HFFc6 (cell line): ENCODE data around the gene EPHA10. TPM values are rescaled to one million over a fixed set of nuclear protein-coding genes. Genes with fewer than 3 reads are reported as not detected.

Experiments used
- DNase-seq: peaks from one replicate; pipeline ENCODE4 v3.0.0-alpha.2; 2018
- H3K27ac Mint-ChIP-seq: 2 replicates; pipeline ENCODE4 v1.8.0; 2020; ENCODE audit warnings: mild to moderate bottlenecking, mixed read lengths
- H3K27me3 Mint-ChIP-seq: 2 replicates; pipeline ENCODE4 v1.8.0; 2021; ENCODE audit warnings: mild to moderate bottlenecking, moderate library complexity, mixed read lengths; ENCODE audit not compliant: insufficient read depth
- H3K36me3 Mint-ChIP-seq: 2 replicates; pipeline ENCODE4 v1.8.0; 2021; ENCODE audit warnings: low read depth, mixed read lengths
- H3K4me1 Mint-ChIP-seq: 2 replicates; pipeline ENCODE4 v1.8.0; 2020; ENCODE audit warnings: low read depth, mixed read lengths
- H3K4me3 Mint-ChIP-seq: 2 replicates; pipeline ENCODE4 v1.8.0; 2020; ENCODE audit warnings: mild to moderate bottlenecking, moderate library complexity, mixed read lengths
- H3K9me3 Mint-ChIP-seq: 2 replicates; pipeline ENCODE4 v1.8.0; 2020; ENCODE audit warnings: mild to moderate bottlenecking, mixed read lengths
- total RNA-seq, 6 experiments: library from RNA; stranded (reverse); fragmentation: NEBNext Ultra II Directional; extraction: Animal tissue kit (Norgen Biotek cat#: 25700); gene quantifications; 2 replicates in 1 of 6; 3 replicates in 5 of 6; pipeline ENCODE4 v1.2.3, GENCODE V29; 2021
- TF ChIP-seq, protein P1 (sequence below): fragments of 200-600 bp; sonication (generic); IDR thresholded peaks from 2 replicates; pipeline ENCODE4 v1.5.0; 2021; ENCODE audit warnings: antibody characterized with exemption, mild to moderate bottlenecking

The EPHA10 gene
- total RNA-seq, 6 experiments from 2014 or later = not detected

DNA sequence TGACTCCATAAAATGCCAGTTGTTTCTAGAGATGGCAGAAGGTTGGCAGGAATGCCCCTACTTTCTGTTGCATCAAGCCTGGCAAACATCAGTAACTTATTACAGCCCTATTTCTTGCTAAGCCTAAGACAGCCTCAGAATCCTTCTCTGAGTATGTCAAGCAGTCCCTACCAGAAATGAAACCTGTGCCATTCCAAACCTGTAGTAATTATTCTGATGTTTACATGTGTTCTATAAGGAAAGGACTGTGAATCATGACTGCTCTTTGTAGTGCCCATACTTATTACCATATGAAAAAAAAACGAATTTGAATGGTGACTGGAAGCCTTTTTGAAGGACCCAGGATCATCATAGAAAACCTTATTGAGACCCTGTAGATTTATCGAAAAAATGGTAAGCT lies 67.2 kb downstream of the EPHA10 start:
- no peak overlapping the region; the same call in 1 of the 2 replicates for H3K27ac Mint-ChIP-seq
- no peaks in the 10 kb centered on the region for H3K9me3 Mint-ChIP-seq
- DNase-seq = no peak
- H3K4me3 Mint-ChIP-seq = no peak overlapping the region
- no peaks in the 10 kb centered on the region for H3K27me3 Mint-ChIP-seq
- H3K4me1 Mint-ChIP-seq = peaks cover 23% of the 10 kb centered on the region
- peaks cover 40% of the 10 kb centered on the region for H3K36me3 Mint-ChIP-seq
- TF ChIP-seq, protein P1, sequence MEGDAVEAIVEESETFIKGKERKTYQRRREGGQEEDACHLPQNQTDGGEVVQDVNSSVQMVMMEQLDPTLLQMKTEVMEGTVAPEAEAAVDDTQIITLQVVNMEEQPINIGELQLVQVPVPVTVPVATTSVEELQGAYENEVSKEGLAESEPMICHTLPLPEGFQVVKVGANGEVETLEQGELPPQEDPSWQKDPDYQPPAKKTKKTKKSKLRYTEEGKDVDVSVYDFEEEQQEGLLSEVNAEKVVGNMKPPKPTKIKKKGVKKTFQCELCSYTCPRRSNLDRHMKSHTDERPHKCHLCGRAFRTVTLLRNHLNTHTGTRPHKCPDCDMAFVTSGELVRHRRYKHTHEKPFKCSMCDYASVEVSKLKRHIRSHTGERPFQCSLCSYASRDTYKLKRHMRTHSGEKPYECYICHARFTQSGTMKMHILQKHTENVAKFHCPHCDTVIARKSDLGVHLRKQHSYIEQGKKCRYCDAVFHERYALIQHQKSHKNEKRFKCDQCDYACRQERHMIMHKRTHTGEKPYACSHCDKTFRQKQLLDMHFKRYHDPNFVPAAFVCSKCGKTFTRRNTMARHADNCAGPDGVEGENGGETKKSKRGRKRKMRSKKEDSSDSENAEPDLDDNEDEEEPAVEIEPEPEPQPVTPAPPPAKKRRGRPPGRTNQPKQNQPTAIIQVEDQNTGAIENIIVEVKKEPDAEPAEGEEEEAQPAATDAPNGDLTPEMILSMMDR = no peak

DNA sequence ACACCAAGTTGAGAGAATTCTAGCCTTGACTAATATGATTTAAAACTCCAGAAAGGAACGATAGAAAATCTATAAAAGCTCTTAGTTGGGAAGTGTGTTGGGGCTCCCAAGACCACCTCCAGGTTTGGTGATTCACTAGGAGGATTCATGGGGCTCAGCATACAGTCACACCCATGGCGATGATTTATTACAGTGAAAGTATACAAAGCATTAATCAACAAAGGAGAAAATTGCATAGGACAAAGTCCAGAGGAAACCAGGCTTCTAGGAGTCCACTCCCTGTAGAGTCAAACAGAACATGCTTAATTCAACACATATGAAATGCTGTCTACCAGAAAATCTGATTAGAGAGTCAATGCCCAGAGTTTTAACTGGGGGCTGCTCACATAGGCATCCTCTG lies 67.8 kb downstream of the EPHA10 start:
- no peak for DNase-seq
- TF ChIP-seq, protein P1 = no peak
- Mint-ChIP-seq H3K36me3 (peaks cover 35% of the 10 kb centered on the region), H3K27me3 (no peaks in the 10 kb centered on the region), H3K4me1 (peaks cover 23% of the 10 kb centered on the region), H3K27ac (no peak overlapping the region), H3K9me3 (no peaks in the 10 kb centered on the region), H3K4me3 (no peak overlapping the region)

DNA sequence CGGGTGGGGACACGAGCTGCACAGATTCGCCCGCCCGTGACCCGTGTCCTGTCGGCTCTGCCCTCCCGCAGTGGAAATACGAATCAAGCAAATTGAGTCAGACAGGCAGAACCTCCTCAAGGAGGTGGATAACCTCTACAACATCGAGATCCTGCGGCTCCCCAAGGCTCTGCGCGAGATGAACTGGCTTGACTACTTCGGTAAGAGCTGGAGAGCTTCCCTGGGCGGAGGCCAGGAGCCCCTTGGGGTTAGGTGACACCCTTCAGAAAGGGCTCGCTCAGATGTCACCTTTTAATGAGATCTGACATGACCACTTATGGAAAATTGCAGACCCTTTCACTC lies 72.1 kb downstream of the EPHA10 start:
- Mint-ChIP-seq H3K4me1 (peaks cover 40% of the 10 kb centered on the region), H3K4me3 (peak overlapping the region; percentile 98), H3K27ac (peak overlapping the region; percentile 90), H3K9me3 (no peaks in the 10 kb centered on the region), H3K36me3 (peaks cover 13% of the 10 kb centered on the region), H3K27me3 (no peaks in the 10 kb centered on the region)
- no peak for DNase-seq
- TF ChIP-seq, protein P1 = no peak

DNA sequence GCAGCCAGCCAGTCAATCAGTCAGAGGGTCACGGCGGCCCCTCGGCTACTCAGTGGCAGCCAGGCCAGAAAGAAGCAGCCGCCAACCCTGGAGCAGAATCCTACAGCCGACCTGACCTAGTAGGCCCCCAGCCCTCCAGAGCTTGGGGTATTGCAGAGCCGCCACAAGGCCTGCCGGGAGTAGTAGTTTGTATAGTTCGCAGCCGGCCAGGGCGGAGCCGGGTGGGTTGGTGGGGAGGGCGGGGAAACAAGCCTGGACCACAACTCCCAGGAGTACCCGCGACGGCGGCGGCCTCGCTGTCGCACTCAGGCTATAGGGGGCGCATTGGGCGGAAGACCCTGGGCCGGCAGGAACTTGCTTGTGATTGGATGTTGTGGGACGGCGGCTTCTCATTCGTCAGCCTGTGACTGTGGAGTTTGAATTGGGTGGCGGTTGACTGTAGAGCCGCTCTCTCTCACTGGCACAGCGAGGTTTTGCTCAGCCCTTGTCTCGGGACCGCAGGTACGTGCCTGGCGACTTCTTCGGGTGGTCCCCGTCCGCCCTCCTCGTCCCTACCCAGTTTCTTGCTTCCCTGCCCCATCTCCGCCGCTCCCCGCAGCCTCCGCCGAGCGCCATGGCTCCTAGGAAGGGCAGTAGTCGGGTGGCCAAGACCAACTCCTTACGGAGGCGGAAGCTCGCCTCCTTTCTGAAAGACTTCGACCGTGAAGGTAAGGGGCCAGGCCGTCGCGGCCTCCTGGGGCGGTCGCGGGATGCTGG lies 72.7 kb downstream of the EPHA10 start, which contains the start of gene CDCA8:
Gene CDCA8 (plus strand): TSS at position 439 of the 756 bp plus-strand sequence. CDS start 175 bp downstream, at position 614.
- DNase-seq = peak; percentile 98
- Mint-ChIP-seq H3K27ac (peak within 1 kb of the TSS; percentile 93), H3K4me1 (peaks cover 40% of the 10 kb centered on the region), H3K36me3 (peaks cover 11% of the 10 kb centered on the region), H3K9me3 (no peaks in the 10 kb centered on the region), H3K4me3 (peak within 1 kb of the TSS; percentile 98), H3K27me3 (no peaks in the 10 kb centered on the region)
- TF ChIP-seq, protein P1 = peak; percentile 74

DNA sequence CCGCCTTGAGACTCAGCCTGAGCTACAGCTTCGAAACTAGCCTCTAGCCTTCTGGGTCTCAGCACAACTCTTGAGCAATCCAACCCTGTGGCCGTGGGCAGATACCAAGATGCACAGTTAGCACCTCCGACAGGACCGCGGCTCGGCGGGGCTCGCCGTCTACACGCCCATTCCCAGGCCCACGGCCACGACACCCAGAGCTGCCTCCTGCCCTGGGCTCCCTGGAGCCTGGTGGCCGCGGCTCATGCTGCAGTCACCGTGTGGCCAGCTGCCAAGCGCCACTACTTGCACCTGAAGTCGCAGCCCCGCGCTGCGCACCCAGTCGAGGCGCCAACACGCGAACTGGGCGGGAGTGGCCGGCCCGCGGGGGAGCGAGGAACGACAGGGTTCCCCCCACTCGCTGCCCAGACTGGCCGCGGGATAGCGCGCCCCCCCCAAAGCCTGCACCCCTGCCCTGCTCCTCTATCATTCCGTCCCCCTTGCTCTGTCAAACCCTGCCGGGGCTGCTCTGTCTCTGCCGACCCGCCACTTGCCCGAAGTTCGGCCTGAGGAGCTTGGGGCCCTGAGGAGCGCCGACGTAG lies 73.3 kb downstream of the EPHA10 start:
- Mint-ChIP-seq H3K27ac (peak overlapping the region; percentile 93), H3K4me1 (peaks cover 40% of the 10 kb centered on the region), H3K36me3 (peaks cover 11% of the 10 kb centered on the region), H3K27me3 (no peaks in the 10 kb centered on the region), H3K9me3 (no peaks in the 10 kb centered on the region), H3K4me3 (peak overlapping the region; percentile 98)
- peak; percentile 49 for DNase-seq
- TF ChIP-seq, protein P1 = no peak
